ENCODE results near the gene DUSP3.

Gene DUSP3

DNA sequence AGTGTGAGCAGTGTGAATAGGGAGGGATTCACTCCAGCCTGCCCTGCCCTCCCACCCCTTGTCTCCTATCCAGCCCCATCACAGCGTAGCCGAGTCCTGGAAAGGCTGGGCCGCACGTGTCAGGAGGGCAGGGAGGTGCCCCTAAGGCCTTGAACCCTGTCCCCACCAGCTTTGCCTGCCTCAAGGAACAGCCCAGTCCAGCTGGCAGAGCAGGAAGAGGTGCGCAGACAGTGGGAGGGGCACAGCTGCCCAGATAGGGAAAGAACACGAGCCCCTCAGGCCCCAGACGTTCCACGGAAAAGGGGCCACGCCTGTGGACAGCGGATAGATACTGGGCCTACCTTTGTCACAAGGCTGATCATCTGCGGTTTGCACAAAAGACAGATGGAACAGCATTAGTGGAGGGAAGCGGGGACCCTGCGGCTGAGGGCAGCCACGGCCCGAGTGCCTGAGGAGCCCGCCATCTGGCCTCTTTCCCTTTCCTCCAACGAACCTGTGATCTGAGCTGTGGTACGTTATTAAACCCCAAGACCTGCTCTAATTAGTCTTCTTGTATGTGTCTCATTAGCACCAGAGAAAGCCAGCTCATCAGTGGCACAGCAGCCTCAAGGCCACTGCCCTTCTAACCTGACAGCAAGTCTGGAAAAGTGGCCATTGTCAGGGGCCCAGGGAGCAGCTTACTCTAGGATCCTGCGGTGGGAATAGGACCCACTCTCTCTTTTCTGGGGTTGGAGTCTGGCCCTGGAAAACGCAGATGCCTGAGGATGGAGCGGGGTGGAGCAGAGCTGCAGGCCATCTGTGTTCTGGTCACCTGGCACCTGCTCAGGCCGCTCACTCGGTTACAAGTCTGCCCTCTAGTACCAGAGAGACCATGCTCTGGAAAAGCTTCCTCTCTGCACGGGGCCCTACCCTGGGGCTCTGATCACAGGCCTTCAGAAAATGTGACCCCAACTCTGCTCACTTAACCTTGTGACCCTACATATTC lies 37.9 kb upstream of the DUSP3 start:
- TF ChIP-seq SPI1 (IDR thresholded peaks at IDR 0.05; ENCODE audit: low read depth, low read length) (no peak), POU2F2 (IDR thresholded peaks at IDR 0.05; ENCODE audit: low read depth, low read length) (no peak), POLR2AphosphoS5 (IDR thresholded peaks at IDR 0.05; ENCODE audit: low read depth, low read length) (no peak), PAX5 (IDR thresholded peaks at IDR 0.05; ENCODE audit: insufficient read depth, low read length, severe bottlenecking) (no peak), TAF1 (IDR thresholded peaks at IDR 0.05; ENCODE audit: low read depth, low read length) (no peak), POLR2A (IDR thresholded peaks at IDR 0.05; ENCODE audit: low read depth, low read length) (no peak)
- no peak for FAIRE-seq

GRCh38 chr17:43814714-43815113 lies 35.9 kb upstream of the DUSP3 start:
- DNase-seq (ENCODE audit: insufficient read length, low spot score) (no peak), FAIRE-seq (no peak)
- TF ChIP-seq POLR2AphosphoS5 (IDR thresholded peaks at IDR 0.05; ENCODE audit: low read depth, low read length) (no peak), SPI1 (IDR thresholded peaks at IDR 0.05; ENCODE audit: low read depth, low read length) (no peak), POLR2A (IDR thresholded peaks at IDR 0.05; ENCODE audit: low read depth, low read length) (no peak), TAF1 (IDR thresholded peaks at IDR 0.05; ENCODE audit: low read depth, low read length) (no peak), POU2F2 (IDR thresholded peaks at IDR 0.05; ENCODE audit: low read depth, low read length) (no peak), PAX5 (IDR thresholded peaks at IDR 0.05; ENCODE audit: insufficient read depth, low read length, severe bottlenecking) (no peak)

More for the DNA sequence above, 37.9 kb upstream of the DUSP3 start:
- DNase-seq (ENCODE audit: insufficient read length, low spot score) = no peak

DNA sequence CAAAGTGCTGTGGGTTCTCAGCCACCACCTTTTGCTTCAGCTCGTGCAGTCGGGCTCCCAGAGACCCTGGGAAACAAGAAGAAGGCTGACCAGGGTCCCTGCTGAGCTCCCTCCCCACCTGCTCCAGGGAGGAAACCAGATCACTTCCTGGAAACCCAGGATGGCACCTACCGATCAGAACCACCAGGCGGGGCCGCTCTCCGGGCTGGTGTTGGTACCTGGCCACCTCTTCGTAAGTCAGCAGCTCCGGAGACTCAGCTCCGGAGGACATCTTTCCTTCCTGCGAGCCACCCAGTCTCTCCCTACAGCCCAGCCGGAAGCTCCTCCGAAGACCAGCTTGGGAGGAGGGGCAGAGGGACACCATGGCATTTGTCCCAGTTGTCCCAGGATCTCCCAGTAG lies 35.2 kb upstream of the DUSP3 start:
- TF ChIP-seq POLR2AphosphoS5 (IDR thresholded peaks at IDR 0.05; ENCODE audit: low read depth, low read length) = no peak
- DNase-seq (ENCODE audit: insufficient read length, low spot score) (no peak), FAIRE-seq (no peak)

GRCh38 chr17:43813386-43813785 lies 34.6 kb upstream of the DUSP3 start:
- TF ChIP-seq SPI1 (IDR thresholded peaks at IDR 0.05; ENCODE audit: low read depth, low read length) (no peak), POLR2AphosphoS5 (IDR thresholded peaks at IDR 0.05; ENCODE audit: low read depth, low read length) (no peak), TAF1 (IDR thresholded peaks at IDR 0.05; ENCODE audit: low read depth, low read length) (no peak), PAX5 (IDR thresholded peaks at IDR 0.05; ENCODE audit: insufficient read depth, low read length, severe bottlenecking) (no peak), POU2F2 (IDR thresholded peaks at IDR 0.05; ENCODE audit: low read depth, low read length) (no peak), POLR2A (IDR thresholded peaks at IDR 0.05; ENCODE audit: low read depth, low read length) (no peak)
- DNase-seq (ENCODE audit: insufficient read length, low spot score) (no peak), FAIRE-seq (no peak)

GRCh38 chr17:43812396-43813265 lies 33.9 kb upstream of the DUSP3 start:
- DNase-seq (ENCODE audit: insufficient read length, low spot score) = no peak
- no peak for FAIRE-seq
- TF ChIP-seq PAX5 (IDR thresholded peaks at IDR 0.05; ENCODE audit: insufficient read depth, low read length, severe bottlenecking) = no peak
- TF ChIP-seq POU2F2 (IDR thresholded peaks at IDR 0.05; ENCODE audit: low read depth, low read length) = no peak
- no peak for TF ChIP-seq TAF1 (IDR thresholded peaks at IDR 0.05; ENCODE audit: low read depth, low read length)
- no peak for TF ChIP-seq SPI1 (IDR thresholded peaks at IDR 0.05; ENCODE audit: low read depth, low read length)
- no peak for TF ChIP-seq POLR2AphosphoS5 (IDR thresholded peaks at IDR 0.05; ENCODE audit: low read depth, low read length)
- TF ChIP-seq POLR2A (IDR thresholded peaks at IDR 0.05; ENCODE audit: low read depth, low read length) = no peak

- FAIRE-seq = no peak
- no peak for TF ChIP-seq POU2F2 (IDR thresholded peaks at IDR 0.05; ENCODE audit: low read depth, low read length)
- no peak for DNase-seq (ENCODE audit: insufficient read length, low spot score)
Observed at GRCh38 chr17:43810823-43811222, 32.0 kb upstream of the DUSP3 start.

GRCh38 chr17:43810226-43810715 lies 31.5 kb upstream of the DUSP3 start:
- no peak for TF ChIP-seq SPI1 (IDR thresholded peaks at IDR 0.05; ENCODE audit: low read depth, low read length)
- no peak for TF ChIP-seq TAF1 (IDR thresholded peaks at IDR 0.05; ENCODE audit: low read depth, low read length)
- no peak for TF ChIP-seq PAX5 (IDR thresholded peaks at IDR 0.05; ENCODE audit: insufficient read depth, low read length, severe bottlenecking)
- TF ChIP-seq POU2F2 (IDR thresholded peaks at IDR 0.05; ENCODE audit: low read depth, low read length) = no peak
- TF ChIP-seq POLR2A (IDR thresholded peaks at IDR 0.05; ENCODE audit: low read depth, low read length) = no peak
- TF ChIP-seq POLR2AphosphoS5 (IDR thresholded peaks at IDR 0.05; ENCODE audit: low read depth, low read length) = no peak
- no peak for DNase-seq (ENCODE audit: insufficient read length, low spot score)
- no peak for FAIRE-seq

DNA sequence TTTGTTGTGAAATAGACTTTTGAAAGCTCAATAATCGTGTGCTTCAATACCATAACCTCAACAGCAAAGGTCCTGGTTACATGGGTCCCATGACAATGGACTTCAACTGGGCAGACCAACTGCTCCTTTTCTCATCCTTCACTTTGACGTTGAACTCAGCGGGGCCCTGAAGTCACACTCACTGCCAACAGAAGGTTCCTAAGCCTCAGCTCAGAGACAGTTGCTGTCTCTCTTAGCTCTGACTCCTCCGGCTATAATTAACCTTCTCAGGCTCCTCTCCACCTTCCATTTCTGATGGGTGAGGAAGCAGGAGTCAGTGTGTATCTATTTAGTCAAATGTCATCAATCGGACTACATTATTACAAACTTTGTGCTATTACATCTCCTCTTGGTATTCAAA lies 30.3 kb upstream of the DUSP3 start:
- FAIRE-seq (no peak), DNase-seq (ENCODE audit: insufficient read length, low spot score) (no peak)
- no peak for TF ChIP-seq POLR2AphosphoS5 (IDR thresholded peaks at IDR 0.05; ENCODE audit: low read depth, low read length)
- no peak for TF ChIP-seq POU2F2 (IDR thresholded peaks at IDR 0.05; ENCODE audit: low read depth, low read length)
- TF ChIP-seq TAF1 (IDR thresholded peaks at IDR 0.05; ENCODE audit: low read depth, low read length) = no peak

GRCh38 chr17:43808076-43808475 lies 29.3 kb upstream of the DUSP3 start:
- FAIRE-seq (no peak), DNase-seq (ENCODE audit: insufficient read length, low spot score) (no peak)
- no peak for TF ChIP-seq POLR2AphosphoS5 (IDR thresholded peaks at IDR 0.05; ENCODE audit: low read depth, low read length)
- no peak for TF ChIP-seq POLR2A (IDR thresholded peaks at IDR 0.05; ENCODE audit: low read depth, low read length)
- no peak for TF ChIP-seq PAX5 (IDR thresholded peaks at IDR 0.05; ENCODE audit: insufficient read depth, low read length, severe bottlenecking)
- TF ChIP-seq POU2F2 (IDR thresholded peaks at IDR 0.05; ENCODE audit: low read depth, low read length) = no peak

Measured in GM12891 (cell line).